ENCODE data around the gene SPCS2.

SPCS2 gene

GRCh38 chr11:75022296-75022695 lies 73.2 kb downstream of the SPCS2 start:
- 92% methylated on average over 3 of the region's 3 CpGs for WGBS
- H2BK12ac ChIP-seq (ENCODE audit: low read length in 2 of 2): no peak overlapping the region
- no peak overlapping the region for H3K4me2 ChIP-seq (ENCODE audit: low read length, poor library complexity, severe bottlenecking)
- no peak overlapping the region for H3K14ac ChIP-seq (ENCODE audit: low read length in 2 of 2)
- H3K9me3 ChIP-seq (ENCODE audit: control insufficient read depth, low read length): no peaks in the 10 kb centered on the region
- H3K36me3 ChIP-seq (ENCODE audit: control insufficient read depth in 1 of 2, insufficient read depth in 2 of 2, low read depth in 1 of 2, low read length in 2 of 2): no peaks in the 10 kb centered on the region
- no peak overlapping the region for H2BK5ac ChIP-seq (ENCODE audit: low read depth, low read length, poor library complexity, severe bottlenecking)
- no peak overlapping the region for H3K4me3 ChIP-seq (ENCODE audit: insufficient read depth in 1 of 2, low read depth in 1 of 2, low read length in 2 of 2)
- no peak overlapping the region for H3K23ac ChIP-seq (ENCODE audit: low read length in 2 of 2)
- no peak overlapping the region for H4K8ac ChIP-seq (ENCODE audit: low read length)
- H2BK120ac ChIP-seq (ENCODE audit: low read depth, low read length): no peak overlapping the region
- no peak for DNase-seq
- no peak overlapping the region for H2BK15ac ChIP-seq (ENCODE audit: low read depth, poor library complexity, severe bottlenecking)
- no peaks in the 10 kb centered on the region for H3K79me1 ChIP-seq (replicated peaks; ENCODE audit: low read length, poor library complexity, severe bottlenecking)
- no peak overlapping the region for H2AFZ ChIP-seq (ENCODE audit: low read depth, low read length)
- no peak overlapping the region for H3K9ac ChIP-seq (ENCODE audit: low read length)
- no peak overlapping the region for H3K18ac ChIP-seq (ENCODE audit: low read depth in 1 of 2, low read length in 2 of 2)
- H3K27ac ChIP-seq (ENCODE audit: low read length, poor library complexity, severe bottlenecking): peak overlapping the region; percentile 12
- no peak overlapping the region for H2AK5ac ChIP-seq (ENCODE audit: low read length, severe bottlenecking)
- H3K4ac ChIP-seq (ENCODE audit: low read depth in 1 of 2, low read length in 2 of 2): no peak overlapping the region
- H3K27me3 ChIP-seq (ENCODE audit: control insufficient read depth in 1 of 2, insufficient read depth in 1 of 2, low read length in 2 of 2): no peaks in the 10 kb centered on the region
- H4K91ac ChIP-seq (ENCODE audit: low read length): no peak overlapping the region
- H3K4me1 ChIP-seq (ENCODE audit: control insufficient read depth, insufficient read depth, low read depth, low read length): peaks cover 13% of the 10 kb centered on the region

- Histone ChIP-seq H4K8ac (ENCODE audit: low read length) (no peak overlapping the region), H3K79me1 (replicated peaks; ENCODE audit: low read length, poor library complexity, severe bottlenecking) (no peaks in the 10 kb centered on the region), H3K18ac (ENCODE audit: low read depth in 1 of 2, low read length in 2 of 2) (peak overlapping the region in 1 of 2 experiments; percentile 11), H3K4me2 (ENCODE audit: low read length, poor library complexity, severe bottlenecking) (no peak overlapping the region), H3K36me3 (ENCODE audit: control insufficient read depth in 1 of 2, insufficient read depth in 2 of 2, low read depth in 1 of 2, low read length in 2 of 2) (no peaks in the 10 kb centered on the region), H3K27ac (ENCODE audit: low read length, poor library complexity, severe bottlenecking) (peak overlapping the region; percentile 57), H3K4ac (ENCODE audit: low read depth in 1 of 2, low read length in 2 of 2) (no peak overlapping the region), H4K91ac (ENCODE audit: low read length) (no peak overlapping the region), H3K14ac (ENCODE audit: low read length in 2 of 2) (no peak overlapping the region), H3K9ac (ENCODE audit: low read length) (peak overlapping the region; percentile 40), H2BK5ac (ENCODE audit: low read depth, low read length, poor library complexity, severe bottlenecking) (no peak overlapping the region), H3K4me3 (ENCODE audit: insufficient read depth in 1 of 2, low read depth in 1 of 2, low read length in 2 of 2) (no peak overlapping the region), H2AFZ (ENCODE audit: low read depth, low read length) (no peak overlapping the region), H2AK5ac (ENCODE audit: low read length, severe bottlenecking) (no peak overlapping the region), H2BK15ac (ENCODE audit: low read depth, poor library complexity, severe bottlenecking) (no peak overlapping the region), H3K27me3 (ENCODE audit: control insufficient read depth in 1 of 2, insufficient read depth in 1 of 2, low read length in 2 of 2) (no peaks in the 10 kb centered on the region), H3K9me3 (ENCODE audit: control insufficient read depth, low read length) (no peaks in the 10 kb centered on the region), H3K23ac (ENCODE audit: low read length in 2 of 2) (no peak overlapping the region), H2BK12ac (ENCODE audit: low read length in 2 of 2) (peak overlapping the region in 1 of 2 experiments; percentile 29), H3K4me1 (ENCODE audit: control insufficient read depth, insufficient read depth, low read depth, low read length) (peaks cover 13% of the 10 kb centered on the region), H2BK120ac (ENCODE audit: low read depth, low read length) (no peak overlapping the region)
- WGBS: 64% methylated on average over 5 of the region's 5 CpGs
- DNase-seq: peak; percentile 82
Measured at GRCh38 chr11:75022759-75023396, 73.8 kb downstream of the SPCS2 start.

- H3K79me1 ChIP-seq (replicated peaks; ENCODE audit: low read length, poor library complexity, severe bottlenecking): no peaks in the 10 kb centered on the region
- H3K4me1 ChIP-seq (ENCODE audit: control insufficient read depth, insufficient read depth, low read depth, low read length): peaks cover 13% of the 10 kb centered on the region
- peak overlapping the region; percentile 21 for H3K27ac ChIP-seq (ENCODE audit: low read length, poor library complexity, severe bottlenecking)
- no peaks in the 10 kb centered on the region for H3K9me3 ChIP-seq (ENCODE audit: control insufficient read depth, low read length)
- H3K23ac ChIP-seq (ENCODE audit: low read length in 2 of 2): no peak overlapping the region
- no peak overlapping the region for H4K91ac ChIP-seq (ENCODE audit: low read length)
- H3K4me3 ChIP-seq (ENCODE audit: insufficient read depth in 1 of 2, low read depth in 1 of 2, low read length in 2 of 2): no peak overlapping the region
- H2BK5ac ChIP-seq (ENCODE audit: low read depth, low read length, poor library complexity, severe bottlenecking): no peak overlapping the region
- H2BK12ac ChIP-seq (ENCODE audit: low read length in 2 of 2): peak overlapping the region in 1 of 2 experiments; percentile 15
- no peak overlapping the region for H2AFZ ChIP-seq (ENCODE audit: low read depth, low read length)
- no peak overlapping the region for H3K14ac ChIP-seq (ENCODE audit: low read length in 2 of 2)
- no peak overlapping the region for H4K8ac ChIP-seq (ENCODE audit: low read length)
- no peaks in the 10 kb centered on the region for H3K27me3 ChIP-seq (ENCODE audit: control insufficient read depth in 1 of 2, insufficient read depth in 1 of 2, low read length in 2 of 2)
- no peak overlapping the region for H2BK120ac ChIP-seq (ENCODE audit: low read depth, low read length)
- peak overlapping the region; percentile 40 for H3K9ac ChIP-seq (ENCODE audit: low read length)
- WGBS: 93% methylated on average over 6 of the region's 6 CpGs
- H3K4ac ChIP-seq (ENCODE audit: low read depth in 1 of 2, low read length in 2 of 2): no peak overlapping the region
- no peak for DNase-seq
- H3K36me3 ChIP-seq (ENCODE audit: control insufficient read depth in 1 of 2, insufficient read depth in 2 of 2, low read depth in 1 of 2, low read length in 2 of 2): no peaks in the 10 kb centered on the region
- H3K4me2 ChIP-seq (ENCODE audit: low read length, poor library complexity, severe bottlenecking): no peak overlapping the region
- no peak overlapping the region for H3K18ac ChIP-seq (ENCODE audit: low read depth in 1 of 2, low read length in 2 of 2)
- no peak overlapping the region for H2AK5ac ChIP-seq (ENCODE audit: low read length, severe bottlenecking)
- no peak overlapping the region for H2BK15ac ChIP-seq (ENCODE audit: low read depth, poor library complexity, severe bottlenecking)
Measured at GRCh38 chr11:75023446-75024067, 74.5 kb downstream of the SPCS2 start.

GRCh38 chr11:75024068-75024449 lies 75.0 kb downstream of the SPCS2 start:
- H2BK15ac ChIP-seq (ENCODE audit: low read depth, poor library complexity, severe bottlenecking): no peak overlapping the region
- no peak overlapping the region for H2BK120ac ChIP-seq (ENCODE audit: low read depth, low read length)
- no peak overlapping the region for H2BK5ac ChIP-seq (ENCODE audit: low read depth, low read length, poor library complexity, severe bottlenecking)
- H3K9me3 ChIP-seq (ENCODE audit: control insufficient read depth, low read length): no peaks in the 10 kb centered on the region
- no peak overlapping the region for H3K4me3 ChIP-seq (ENCODE audit: insufficient read depth in 1 of 2, low read depth in 1 of 2, low read length in 2 of 2)
- H3K79me1 ChIP-seq (replicated peaks; ENCODE audit: low read length, poor library complexity, severe bottlenecking): no peaks in the 10 kb centered on the region
- no peak overlapping the region for H2AFZ ChIP-seq (ENCODE audit: low read depth, low read length)
- peaks cover 13% of the 10 kb centered on the region for H3K4me1 ChIP-seq (ENCODE audit: control insufficient read depth, insufficient read depth, low read depth, low read length)
- no peak overlapping the region for H3K4ac ChIP-seq (ENCODE audit: low read depth in 1 of 2, low read length in 2 of 2)
- no peak overlapping the region for H3K4me2 ChIP-seq (ENCODE audit: low read length, poor library complexity, severe bottlenecking)
- DNase-seq: no peak
- peak overlapping the region; percentile 23 for H2AK5ac ChIP-seq (ENCODE audit: low read length, severe bottlenecking)
- no peak overlapping the region for H3K27ac ChIP-seq (ENCODE audit: low read length, poor library complexity, severe bottlenecking)
- H3K9ac ChIP-seq (ENCODE audit: low read length): no peak overlapping the region
- no peak overlapping the region for H3K18ac ChIP-seq (ENCODE audit: low read depth in 1 of 2, low read length in 2 of 2)
- H3K23ac ChIP-seq (ENCODE audit: low read length in 2 of 2): no peak overlapping the region
- peak overlapping the region in 1 of 2 experiments; percentile 0 for H2BK12ac ChIP-seq (ENCODE audit: low read length in 2 of 2)
- no peak overlapping the region for H3K14ac ChIP-seq (ENCODE audit: low read length in 2 of 2)
- H3K27me3 ChIP-seq (ENCODE audit: control insufficient read depth in 1 of 2, insufficient read depth in 1 of 2, low read length in 2 of 2): no peaks in the 10 kb centered on the region
- H3K36me3 ChIP-seq (ENCODE audit: control insufficient read depth in 1 of 2, insufficient read depth in 2 of 2, low read depth in 1 of 2, low read length in 2 of 2): no peaks in the 10 kb centered on the region
- no peak overlapping the region for H4K91ac ChIP-seq (ENCODE audit: low read length)
- WGBS: 87% methylated on average over 4 of the region's 6 CpGs
- H4K8ac ChIP-seq (ENCODE audit: low read length): no peak overlapping the region
